MM.1S (cell line): ENCODE data around the gene DDOST.

Experiments used
- CTCF ChIP-seq: fragments of 300-600 bp; sonication (generic); IDR thresholded peaks from 2 replicates; pipeline ENCODE4 v1.5.1; 2016; ENCODE audit warnings: antibody characterized with exemption, low read length, mixed read lengths
- EZH2 ChIP-seq: fragments of 300-600 bp; sonication (generic); optimal IDR thresholded peaks from 2 replicates; pipeline ENCODE3; 2017; ENCODE audit warnings: low read depth, mild to moderate bottlenecking, antibody characterized with exemption, low read length, mixed read lengths

- TF ChIP-seq EZH2 = no peak
- TF ChIP-seq CTCF = no peak
Measured at GRCh38 chr1:20644416-20644815, 16.8 kb downstream of the DDOST start.
